Cardiac fibroblast (primary cell): ENCODE data around the gene TNS3.

Experiments used
- DNase-seq, 2 donors: peaks; one replicate each; pipeline versions ENCODE4 v3.0.0 to v3.0.0-alpha.2; 2010; ENCODE audit warnings: low read depth in 2 of 2
- H3K4me3 ChIP-seq, 2 donors: replicated peaks in 1 of 2; 1 replicate in 1 of 2; 2 replicates in 1 of 2; pipeline ENCODE4 v1.5.1; 2011; ENCODE audit warnings: low read depth in 2 of 2, low read length in 2 of 2, mild to moderate bottlenecking in 2 of 2, moderate library complexity in 1 of 2
- CTCF ChIP-seq: IDR thresholded peaks from one replicate; pipeline ENCODE4 v1.5.1; 2011; ENCODE audit warnings: low read depth, mild to moderate bottlenecking, low read length, inconsistent platforms

The TNS3 gene

GRCh38 chr7:47347816-47348385 lies 234.0 kb downstream of the TNS3 start:
- no peak for DNase-seq
- H3K4me3 ChIP-seq: no peak overlapping the region
- no peak for TF ChIP-seq CTCF

DNA sequence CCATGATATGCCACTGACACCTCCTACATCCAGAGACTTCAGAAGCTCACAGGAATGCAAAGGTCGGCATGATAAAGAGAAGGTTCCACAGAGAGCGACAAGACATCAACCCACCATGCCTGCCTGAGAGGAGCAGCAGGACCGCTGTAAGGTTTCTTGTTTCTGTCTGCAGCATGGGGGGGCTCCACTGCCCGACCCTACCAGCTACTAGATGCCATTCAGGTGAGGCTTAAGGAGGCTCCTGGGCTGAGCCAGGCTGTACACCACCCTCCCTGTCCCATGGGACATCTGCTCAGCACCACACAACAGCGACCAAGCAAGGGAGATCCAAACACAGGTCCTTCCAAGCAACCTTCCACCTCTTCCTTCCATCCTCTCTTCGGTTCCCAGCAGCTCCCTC lies 234.6 kb downstream of the TNS3 start:
- TF ChIP-seq CTCF: no peak
- no peak overlapping the region for H3K4me3 ChIP-seq

DNA sequence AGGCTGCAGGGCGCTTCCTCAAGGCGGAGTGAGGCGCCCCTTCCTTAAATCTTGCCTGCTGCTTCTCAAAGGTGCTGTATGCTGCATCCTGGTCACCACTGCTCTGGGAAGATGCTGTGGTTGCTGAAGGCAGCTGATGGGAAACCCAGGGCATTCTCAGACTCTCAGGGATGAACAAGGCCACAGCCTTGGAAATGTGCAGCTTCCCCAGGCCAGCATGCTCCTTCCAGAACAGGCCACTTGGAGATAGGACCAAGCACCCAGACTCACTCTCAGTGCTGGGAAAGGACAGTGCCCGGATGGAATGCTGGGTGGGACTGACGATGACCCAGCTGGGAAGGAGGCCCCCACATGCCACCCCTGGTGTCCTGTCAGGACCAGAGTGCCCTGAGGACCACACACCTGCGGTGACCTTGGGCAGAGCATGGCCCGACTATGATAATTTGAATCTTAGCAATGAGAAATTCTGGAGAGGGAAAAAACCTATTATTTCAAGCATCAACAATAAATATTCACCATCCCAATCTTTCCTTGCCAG lies 235.5 kb downstream of the TNS3 start:
- no peak for DNase-seq
- no peak overlapping the region for H3K4me3 ChIP-seq
- TF ChIP-seq CTCF: no peak

More for the DNA sequence above, 234.6 kb downstream of the TNS3 start:
- DNase-seq: no peak

DNA sequence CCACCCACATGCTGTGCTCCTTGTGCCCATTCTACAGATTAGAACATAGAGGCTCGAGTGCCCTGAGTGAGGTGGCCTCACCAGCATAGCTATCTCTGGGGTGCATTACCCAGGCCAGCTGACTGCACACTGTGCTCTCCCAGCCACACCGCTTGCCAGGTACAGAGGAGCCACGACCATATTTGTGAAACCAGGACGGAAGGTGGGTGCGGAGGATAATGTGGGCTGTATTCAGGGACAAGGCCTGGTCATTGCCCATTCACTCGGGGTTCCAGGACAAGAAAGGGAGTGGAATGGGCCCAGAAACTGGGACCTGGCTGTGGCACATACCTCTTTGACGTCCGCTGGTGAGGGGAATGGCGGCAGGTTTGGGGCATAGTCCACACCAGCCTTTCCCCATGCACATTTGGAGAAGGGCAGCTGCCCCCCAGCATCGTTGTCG lies 236.0 kb downstream of the TNS3 start:
- no peak for TF ChIP-seq CTCF
- DNase-seq: no peak
- H3K4me3 ChIP-seq: no peak overlapping the region

GRCh38 chr7:47344171-47344955 lies 237.5 kb downstream of the TNS3 start:
- TF ChIP-seq CTCF: no peak
- no peak for DNase-seq
- H3K4me3 ChIP-seq: no peak overlapping the region

DNA sequence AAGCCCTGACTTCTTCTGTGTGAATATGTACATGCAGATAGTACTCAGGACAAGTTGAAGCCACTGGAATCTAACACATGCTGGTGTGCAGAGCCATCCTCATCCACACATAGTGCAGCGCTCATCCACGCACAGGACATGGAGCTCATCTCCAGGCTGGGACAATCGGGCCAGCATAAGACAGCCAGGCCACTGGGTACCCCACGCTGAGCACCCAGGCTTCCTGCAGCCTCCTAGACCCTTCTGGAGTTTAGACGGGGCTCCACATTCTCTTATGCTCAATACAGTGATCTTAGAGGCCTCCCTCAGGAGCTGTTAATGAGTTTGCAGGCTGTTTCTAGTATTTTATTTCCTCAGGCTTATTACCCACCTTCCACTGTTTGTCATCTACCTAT lies 238.9 kb downstream of the TNS3 start:
- no peak overlapping the region for H3K4me3 ChIP-seq
- DNase-seq: no peak
- no peak for TF ChIP-seq CTCF
